Body of pancreas (tissue), 4 donors: ENCODE results near the gene LIN28A.

Experiments used
- POLR2A ChIP-seq, 3 donors: fragments of 450-650 bp; IDR thresholded peaks; one replicate each; pipeline ENCODE4 v1.6.1; 2016; ENCODE audit warnings: antibody characterized with exemption in 3 of 3, mild to moderate bottlenecking in 2 of 3
- TF ChIP-seq, protein P1 (sequence below), 7 experiments: fragments of 450-650 bp in 4 of 7; fragments of 200-600 bp in 3 of 7; sonication (generic) in 3 of 7; IDR thresholded peaks; one replicate each; pipeline ENCODE4 v1.5.1; 2016 to 2019; ENCODE audit warnings: antibody characterized with exemption in 7 of 7

DNA sequence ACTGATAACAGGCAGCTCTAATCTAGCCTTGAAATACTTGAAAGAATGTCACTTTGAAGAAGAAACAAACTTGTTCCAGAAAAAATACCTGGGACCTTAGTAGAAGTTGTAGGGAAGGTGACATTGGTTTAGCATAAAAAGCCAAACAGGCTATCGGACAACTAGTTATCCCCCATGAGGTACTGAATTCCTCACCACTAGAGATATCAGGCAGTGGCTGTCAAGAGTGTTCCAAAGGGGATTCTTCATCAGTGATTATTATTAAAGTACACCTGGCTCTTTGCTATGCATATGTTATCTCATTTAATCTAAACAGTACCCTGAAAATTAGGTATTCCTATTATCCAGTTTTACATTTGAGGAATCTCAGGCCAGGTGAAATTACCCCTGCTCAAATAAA lies 48.5 kb downstream of the LIN28A start:
- TF ChIP-seq, protein P1, sequence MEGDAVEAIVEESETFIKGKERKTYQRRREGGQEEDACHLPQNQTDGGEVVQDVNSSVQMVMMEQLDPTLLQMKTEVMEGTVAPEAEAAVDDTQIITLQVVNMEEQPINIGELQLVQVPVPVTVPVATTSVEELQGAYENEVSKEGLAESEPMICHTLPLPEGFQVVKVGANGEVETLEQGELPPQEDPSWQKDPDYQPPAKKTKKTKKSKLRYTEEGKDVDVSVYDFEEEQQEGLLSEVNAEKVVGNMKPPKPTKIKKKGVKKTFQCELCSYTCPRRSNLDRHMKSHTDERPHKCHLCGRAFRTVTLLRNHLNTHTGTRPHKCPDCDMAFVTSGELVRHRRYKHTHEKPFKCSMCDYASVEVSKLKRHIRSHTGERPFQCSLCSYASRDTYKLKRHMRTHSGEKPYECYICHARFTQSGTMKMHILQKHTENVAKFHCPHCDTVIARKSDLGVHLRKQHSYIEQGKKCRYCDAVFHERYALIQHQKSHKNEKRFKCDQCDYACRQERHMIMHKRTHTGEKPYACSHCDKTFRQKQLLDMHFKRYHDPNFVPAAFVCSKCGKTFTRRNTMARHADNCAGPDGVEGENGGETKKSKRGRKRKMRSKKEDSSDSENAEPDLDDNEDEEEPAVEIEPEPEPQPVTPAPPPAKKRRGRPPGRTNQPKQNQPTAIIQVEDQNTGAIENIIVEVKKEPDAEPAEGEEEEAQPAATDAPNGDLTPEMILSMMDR (IDR thresholded peaks at IDR 0.05) = no peak
- no peak for TF ChIP-seq POLR2A (IDR thresholded peaks at IDR 0.05)
